ENCODE measurements around the gene SPG7.

The SPG7 gene

GRCh38 chr16:89522287-89522686, 14.1 kb downstream of the SPG7 start:
- no peak for DNase-seq

GRCh38 chr16:89523680-89524344, 15.6 kb downstream of the SPG7 start:
- DNase-seq: no peak

GRCh38 chr16:89525146-89525913, 17.1 kb downstream of the SPG7 start:
- no peak for DNase-seq

GRCh38 chr16:89529097-89529496, 20.9 kb downstream of the SPG7 start:
- DNase-seq: no peak

GRCh38 chr16:89530401-89531381, 22.5 kb downstream of the SPG7 start:
- no peak for DNase-seq

- no peak for DNase-seq
Measured at GRCh38 chr16:89531821-89532526, 23.8 kb downstream of the SPG7 start.

GRCh38 chr16:89534252-89534756, 26.1 kb downstream of the SPG7 start:
- no peak for DNase-seq

- no peak for DNase-seq
Measured at GRCh38 chr16:89536371-89536770, 28.2 kb downstream of the SPG7 start.

- DNase-seq: no peak
Measured at GRCh38 chr16:89536886-89537548, 28.8 kb downstream of the SPG7 start.

- DNase-seq: no peak
Measured at GRCh38 chr16:89537549-89537925, 29.3 kb downstream of the SPG7 start.

- no peak for DNase-seq
Measured at GRCh38 chr16:89538286-89538685, 30.1 kb downstream of the SPG7 start.

GRCh38 chr16:89540557-89540956, 32.4 kb downstream of the SPG7 start:
- DNase-seq: no peak

- no peak for DNase-seq
Measured at GRCh38 chr16:89541792-89542191, 33.6 kb downstream of the SPG7 start.

- no peak for DNase-seq
Measured at GRCh38 chr16:89544113-89544512, 35.9 kb downstream of the SPG7 start.

GRCh38 chr16:89544713-89545043, 36.5 kb downstream of the SPG7 start:
- no peak for DNase-seq

GRCh38 chr16:89545044-89545830, 37.0 kb downstream of the SPG7 start:
- no peak for DNase-seq

- no peak for DNase-seq
Measured at GRCh38 chr16:89545831-89546574, 37.8 kb downstream of the SPG7 start.

- no peak for DNase-seq
Measured at GRCh38 chr16:89546781-89547180, 38.6 kb downstream of the SPG7 start.

GRCh38 chr16:89547291-89547690, 39.1 kb downstream of the SPG7 start:
- no peak for DNase-seq

GRCh38 chr16:89547860-89548259, 39.7 kb downstream of the SPG7 start:
- no peak for DNase-seq
